ENCODE data around the gene TIRAP.

- TF ChIP-seq CTCF (IDR thresholded peaks at IDR 0.05), result no peak
- no peak for TF ChIP-seq POLR2A (IDR thresholded peaks at IDR 0.05)
Measured at GRCh38 chr11:126341760-126342161, 58.9 kb downstream of the TIRAP start.

Data from testis (tissue), 2 donors.